GM21619 (cell line): Measurements from ENCODE around the gene TLE3.

Source experiments
- ATAC-seq: cut with Tn5 transposase; IDR thresholded peaks from one replicate; pipeline ENCODE4 v1.9.1; 2021; ENCODE audit not compliant: unreplicated experiment

TLE3 gene

DNA sequence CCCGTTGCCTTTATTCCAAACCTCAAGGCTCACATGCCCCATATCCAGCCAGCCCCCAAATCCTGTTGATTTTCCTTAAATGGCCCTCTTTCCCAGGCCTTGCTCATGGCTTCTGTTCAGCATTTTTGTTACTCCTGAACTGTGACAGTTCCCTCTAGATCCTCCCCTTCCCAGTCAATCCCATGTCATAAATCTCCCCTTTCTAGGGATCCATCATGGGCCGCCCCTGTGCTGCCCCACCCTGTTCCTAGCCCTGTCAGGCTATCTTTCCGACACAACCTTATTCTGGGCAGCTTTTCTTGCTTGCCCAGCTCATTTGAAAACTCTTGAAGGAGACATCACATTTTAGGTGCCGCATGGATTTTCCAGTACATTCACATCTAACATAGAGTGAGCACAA, 84.8 kb downstream of the TLE3 start:
- no peak for ATAC-seq

DNA sequence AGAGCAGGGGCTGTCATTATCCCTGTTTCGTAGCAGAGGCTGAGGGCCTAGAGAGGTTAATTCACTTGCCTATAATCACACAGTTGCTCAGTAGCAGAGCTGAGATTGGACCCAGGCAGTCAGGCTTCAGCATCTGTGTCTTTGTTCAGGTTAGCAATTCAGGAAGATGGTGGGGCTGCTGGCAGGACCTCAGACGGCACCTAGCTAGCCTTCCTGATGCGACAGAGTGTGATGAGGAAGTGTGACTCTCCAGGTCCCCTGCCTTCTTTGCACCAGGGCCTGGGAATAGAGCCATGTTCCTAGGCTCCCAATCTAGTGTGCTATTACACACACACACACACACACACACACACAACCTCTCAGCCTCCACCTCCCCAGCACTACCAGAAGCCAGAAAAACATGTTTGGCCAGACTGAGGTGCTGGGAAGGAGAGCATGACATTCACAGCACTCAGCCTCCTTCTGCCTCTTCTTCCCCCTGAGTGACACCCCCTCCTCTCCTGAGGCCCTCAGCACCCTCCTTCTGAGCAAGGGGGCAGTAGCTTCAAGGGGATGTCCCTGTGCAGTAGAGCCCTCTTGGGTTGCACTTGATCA, 88.9 kb downstream of the TLE3 start:
- ATAC-seq: no peak

DNA sequence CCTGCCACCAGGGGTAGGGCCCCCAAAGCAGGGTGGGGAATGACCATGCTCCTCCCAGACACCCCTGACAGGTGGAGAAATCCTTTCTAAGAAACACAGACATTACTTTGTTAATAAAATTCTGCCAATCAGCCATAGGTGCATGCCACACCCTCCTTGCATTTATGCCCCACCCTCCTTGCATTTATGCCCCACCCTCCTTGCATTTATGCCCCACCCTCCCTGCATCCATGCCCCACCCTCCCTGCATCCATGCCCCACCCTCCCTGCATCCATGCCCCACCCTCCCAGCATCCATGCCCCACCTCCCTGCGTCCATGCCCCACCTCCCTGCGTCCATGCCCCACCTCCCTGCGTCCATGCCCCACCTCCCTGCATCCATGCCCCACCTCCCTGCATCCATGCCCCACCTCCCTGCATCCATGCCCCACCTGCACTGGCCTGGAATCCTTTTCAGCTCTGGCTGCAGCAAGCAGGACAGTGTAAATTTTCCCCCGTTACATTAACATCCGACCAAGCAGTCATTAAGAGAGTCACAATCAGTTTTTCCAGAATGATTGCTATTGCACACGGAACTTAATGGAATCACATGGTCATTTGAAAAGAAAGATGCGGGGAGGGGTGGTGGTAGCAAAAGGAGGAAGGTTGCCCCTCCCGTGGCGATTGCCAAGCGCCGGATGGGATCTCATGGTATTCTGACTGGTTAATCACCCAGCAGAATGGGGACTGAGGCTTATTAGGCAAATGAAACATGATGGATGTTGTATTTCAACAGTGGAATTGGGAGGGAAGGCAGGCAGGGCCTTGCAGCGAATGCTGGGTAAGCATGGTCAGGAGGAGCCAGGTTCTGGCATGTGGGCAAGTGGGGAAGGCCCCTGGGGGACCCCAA, 91.2 kb downstream of the TLE3 start:
- no peak for ATAC-seq

DNA sequence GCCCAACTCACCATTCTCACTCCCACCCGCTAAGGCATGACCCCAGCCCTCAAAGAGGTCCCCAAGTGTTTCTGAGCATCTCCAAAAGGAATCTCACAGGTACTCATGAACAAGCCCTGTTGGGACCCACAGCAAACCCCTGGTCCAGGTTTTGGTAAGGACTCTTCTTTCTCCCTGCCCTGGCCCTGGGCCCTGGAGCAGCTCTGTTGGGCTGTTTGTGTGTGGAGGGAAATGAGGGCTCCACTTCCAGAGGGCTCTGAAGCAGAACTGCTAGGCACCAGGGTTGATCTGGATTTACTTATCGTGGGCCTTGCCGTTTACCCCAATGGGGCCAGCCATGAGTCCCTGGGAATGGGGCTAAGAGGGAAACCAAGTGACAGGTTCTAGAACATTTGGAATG, 92.9 kb downstream of the TLE3 start:
- no peak for ATAC-seq

DNA sequence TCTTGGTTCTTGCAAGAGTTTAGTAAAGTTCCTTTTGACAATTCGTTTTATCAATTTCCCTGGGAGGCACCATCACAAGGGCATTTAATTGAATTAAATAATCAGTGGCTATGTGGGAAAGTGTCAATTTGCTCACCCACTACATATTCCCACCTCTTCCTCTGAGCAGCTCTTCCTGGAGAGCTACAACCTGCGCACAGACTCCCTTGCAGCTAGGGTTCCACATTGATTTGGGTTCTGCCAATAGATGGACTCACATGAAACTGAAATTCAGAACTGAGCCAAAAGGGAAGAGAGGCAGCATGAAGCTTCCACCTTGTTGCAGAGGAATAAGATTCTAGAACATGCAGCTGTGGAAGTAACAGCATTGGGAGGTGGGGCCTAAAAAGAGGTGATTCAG, 94.8 kb downstream of the TLE3 start:
- ATAC-seq: no peak

DNA sequence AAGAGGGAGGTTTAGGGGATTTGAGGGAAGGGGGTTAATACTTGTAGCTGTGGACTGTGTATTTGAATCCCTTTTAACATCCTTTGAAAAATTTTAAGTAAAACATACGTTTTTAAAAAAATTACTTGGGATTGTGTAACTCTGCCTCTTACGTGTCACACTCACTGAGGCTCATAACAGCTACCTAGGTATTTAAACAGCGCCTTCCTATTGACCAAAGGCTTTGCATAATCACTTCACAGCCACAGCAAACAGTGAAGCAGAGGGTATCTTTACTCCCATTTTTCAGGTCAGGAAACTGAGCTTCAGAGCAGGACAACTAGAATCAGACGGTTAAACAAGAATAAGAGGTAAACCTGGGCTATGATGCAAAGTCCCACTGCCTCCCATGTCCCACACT, 95.9 kb downstream of the TLE3 start:
- ATAC-seq: no peak

DNA sequence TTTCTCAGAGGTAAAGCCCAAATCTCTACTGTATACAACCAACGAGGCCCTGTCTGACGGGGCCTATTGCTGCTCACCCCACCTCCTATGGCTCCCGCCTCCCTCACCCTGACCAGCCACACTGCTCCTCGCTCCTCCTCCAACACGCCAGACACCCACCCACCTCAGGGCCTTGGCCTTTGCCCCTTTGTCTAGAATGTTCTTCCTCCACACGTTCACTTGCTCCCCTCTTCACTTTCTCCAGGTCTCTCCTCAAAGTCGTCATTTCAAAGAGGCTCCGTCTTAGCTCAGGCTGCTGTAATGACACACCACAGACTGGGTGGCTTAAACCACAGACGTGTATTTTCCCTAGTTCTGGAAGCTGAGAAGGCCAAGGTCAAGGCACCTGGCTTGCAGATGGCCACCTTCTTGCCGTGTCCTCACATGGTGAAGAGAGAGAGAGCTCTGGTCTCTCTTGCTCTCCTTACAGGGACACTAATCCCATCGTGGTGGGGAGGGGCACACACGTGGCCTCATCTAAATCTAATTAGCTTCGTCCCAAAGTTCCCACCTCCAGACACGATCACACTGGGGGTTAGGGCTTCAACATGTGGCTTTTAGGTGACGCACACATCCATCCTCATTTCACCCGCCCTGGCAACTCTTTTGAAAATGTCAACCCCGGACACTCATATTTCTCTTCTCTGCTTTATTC, 98.2 kb downstream of the TLE3 start:
- no peak for ATAC-seq

DNA sequence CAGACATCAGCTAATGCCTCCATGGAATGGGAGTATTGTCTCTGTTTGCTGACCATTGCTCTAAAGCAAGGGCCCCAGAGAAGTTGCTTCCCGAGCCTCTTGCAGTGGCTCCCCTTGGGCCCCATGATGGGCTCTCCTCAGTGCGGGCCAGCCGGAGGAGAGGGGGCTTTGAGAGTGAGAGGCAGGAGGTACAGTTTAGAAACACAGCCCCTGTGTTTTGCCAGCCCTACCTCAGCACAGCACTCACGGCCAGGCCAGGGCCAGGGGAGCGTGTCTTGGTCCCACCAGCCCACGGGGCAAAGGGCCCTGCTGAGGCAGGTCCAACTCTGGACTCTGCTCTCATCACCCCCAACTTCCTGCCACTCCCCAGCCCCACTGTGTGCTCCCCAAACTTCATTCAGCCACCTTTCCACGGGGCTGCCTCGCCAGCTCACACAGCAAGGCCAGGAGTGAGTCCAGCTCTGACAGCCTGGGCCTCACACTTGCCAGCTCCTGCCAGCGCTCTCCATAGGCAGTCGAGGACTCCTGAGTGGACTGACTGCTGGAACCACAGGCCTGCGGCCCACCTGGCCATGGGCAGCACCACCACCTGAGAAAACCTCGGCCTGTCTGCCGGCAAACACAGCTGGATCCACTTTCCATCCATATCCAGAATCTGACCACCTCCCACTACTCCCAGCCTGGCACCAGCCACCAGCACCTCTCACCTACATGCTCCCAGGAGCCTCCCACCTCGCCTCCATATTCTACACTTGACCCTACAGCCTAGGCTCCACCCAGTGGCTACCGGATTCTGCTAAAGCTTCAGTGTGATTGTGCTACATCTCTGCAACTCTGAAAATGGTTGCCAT, 99.0 kb downstream of the TLE3 start:
- ATAC-seq: no peak

DNA sequence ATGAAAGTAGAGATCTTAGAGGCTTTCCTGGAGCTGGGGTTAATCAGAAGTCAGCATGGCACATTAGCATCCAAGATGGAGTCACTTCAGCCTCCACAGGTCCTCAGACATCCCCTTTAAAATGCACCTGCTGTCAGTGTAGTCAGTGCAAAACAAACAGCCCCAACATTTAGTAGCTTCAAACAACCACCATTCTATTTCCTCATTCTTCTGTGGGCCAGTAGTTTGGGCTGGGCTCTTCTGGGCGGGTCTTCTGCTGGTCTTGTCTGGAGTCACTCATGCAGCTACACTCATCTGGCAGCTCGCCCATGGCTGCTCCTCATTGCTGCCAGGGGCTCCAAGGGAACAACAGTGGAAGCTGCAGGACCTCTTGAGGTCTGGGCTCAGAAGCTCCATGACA, 99.9 kb downstream of the TLE3 start:
- no peak for ATAC-seq
